Adrenal gland (tissue), 12 donors: ENCODE results near the gene NAPG. TPM values are rescaled to one million over a fixed set of nuclear protein-coding genes. Genes with fewer than 3 reads are reported as not detected.

Source experiments
- DNase-seq, 7 donors: peaks; one replicate each; pipeline ENCODE4 v3.0.0-alpha.2; 2019 to 2020
- H3K27ac ChIP-seq, 5 donors: fragments of 200-600 bp; sonication (generic) in 4 of 5; 1 replicate in 3 of 5; 2 replicates in 2 of 5; pipeline versions ENCODE4 v1.5.1 to v1.8.0; 2016 to 2020; ENCODE audit warnings: mild to moderate bottlenecking in 1 of 5
- H3K27me3 ChIP-seq: fragments of 200-600 bp; 2 replicates; pipeline ENCODE4 v1.8.0; 2021
- H3K36me3 ChIP-seq, 2 donors: fragments of 200-600 bp; replicated peaks in 1 of 2; 1 replicate in 1 of 2; 2 replicates in 1 of 2; pipeline versions ENCODE4 v1.5.1 to v1.8.0; 2018 to 2022
- H3K4me1 ChIP-seq, 2 donors: fragments of 200-600 bp; replicated peaks in 1 of 2; 1 replicate in 1 of 2; 2 replicates in 1 of 2; pipeline versions ENCODE4 v1.5.1 to v1.8.0; 2018 to 2021
- H3K4me3 ChIP-seq, 4 donors: fragments of 200-600 bp; sonication (generic) in 3 of 4; one replicate each; pipeline ENCODE4 v1.5.1; 2016 to 2018
- H3K9me3 ChIP-seq, 3 donors: fragments of 200-600 bp; sonication (generic) in 1 of 3; replicated peaks in 1 of 3; 1 replicate in 2 of 3; 2 replicates in 1 of 3; pipeline versions ENCODE4 v1.5.1 to v1.8.0; 2016 to 2021
- POLR2A ChIP-seq, 2 donors: fragments of 450-650 bp; IDR thresholded peaks; one replicate each; pipeline ENCODE4 v1.6.1; 2017; ENCODE audit warnings: antibody characterized with exemption in 2 of 2, mild to moderate bottlenecking in 2 of 2, moderate library complexity in 1 of 2
- WGBS, 4 donors: extraction: QIAGEN DNeasy Blood & Tissue Kit in 2 of 4; methylation state at CpG; one replicate each; pipeline versions ENCODE4 v1.1.5 to v1.1.7; 2013 to 2017; 5-methylcytosine and 5-hydroxymethylcytosine counted together
- intact Hi-C, 2 donors: fragments of 100-400 bp; cut with DNase I; formaldehyde crosslinking; loops; one replicate each; pipeline versions ENCODE4 v1.14.1 to v1.15.0; 2022 to 2023
- polyA plus RNA-seq, 3 donors: library from polyadenylated mRNA; stranded (reverse); fragments of 200-250 nt in 2 of 3; fragments of 350-450 nt in 1 of 3; fragmentation: Illumina TruSeq in 1 of 3; extraction: RNeasy Lipid Tissue Mini Kit (QIAGEN cat#74804) in 1 of 3; gene quantifications; one replicate each; pipeline ENCODE4 v1.2.3, GENCODE V29; 2013 to 2014
- total RNA-seq, 9 donors: library from RNA; depleted of rRNA in 4 of 9; stranded (reverse); fragments of >200 nt in 4 of 9; fragments of 120-200 nt in 1 of 9; fragmentation: NEBNext Ultra II Directional in 1 of 9; extraction: Animal tissue kit (Norgen Biotek cat#: 25700) in 1 of 9; gene quantifications; one replicate each; pipeline versions ENCODE4 v1.1.0 to v1.2.4, GENCODE V29; 2013 to 2023
- TF ChIP-seq, protein P1 (sequence below), 6 experiments: fragments of 450-650 bp in 4 of 6; fragments of 200-600 bp in 2 of 6; sonication (generic) in 1 of 6; IDR thresholded peaks; 1 replicate in 5 of 6; 2 replicates in 1 of 6; pipeline versions ENCODE4 v1.5.1 to v1.8.0; 2016 to 2021; ENCODE audit warnings: antibody characterized with exemption in 6 of 6, mild to moderate bottlenecking in 2 of 6, moderate library complexity in 1 of 6
- donor health status: healthy with polysubstance abuse.
- donor health status: Bipolar disorder and iron deficiency.
- donor health status: DM: yes; HTN: yes; CAD: no.
- donor health status: DM: no; HTN: no; CAD: no.
- donor health status: DM: no; HTN: no; CAD: no.
- donor health status: DM: yes; HTN: yes; CAD: no.

NAPG gene
- total and polyA plus RNA-seq, 12 donors, result 17.0 to 63.9 (median 41.4) TPM

DNA sequence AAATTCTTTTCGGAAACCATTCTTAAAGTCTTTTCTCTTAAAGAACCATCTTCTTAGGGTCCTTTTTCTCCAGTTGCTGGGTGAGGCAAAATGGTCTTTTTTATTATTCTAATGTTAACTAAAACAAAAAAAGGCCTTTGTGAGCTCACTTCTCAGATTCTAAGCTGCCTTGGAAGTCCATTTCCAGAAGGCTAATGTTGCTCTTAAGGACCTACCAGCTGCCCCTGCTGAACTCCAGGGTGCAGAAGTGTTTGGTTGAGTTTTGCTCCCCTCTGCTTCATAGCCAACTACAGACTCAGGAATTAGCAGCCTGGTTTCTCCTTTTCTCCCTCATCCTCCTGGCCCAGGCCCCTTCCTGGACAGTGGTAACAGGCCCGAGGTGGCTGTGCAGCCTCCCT, 48.0 kb upstream of the NAPG start:
- DNase-seq, result no peak
- H3K4me3 ChIP-seq, result no peak overlapping the region
- 91 to 99% (median 94%) methylated on average over 2 of the region's 2 CpGs for WGBS, 4 donors
- H3K9me3 ChIP-seq, result no peaks in the 10 kb centered on the region
- intact Hi-C loops, result no loop called here
- H3K4me1 ChIP-seq, result peaks cover 13 to 21% of the 10 kb centered on the region in 2 donors
- H3K27ac ChIP-seq, result no peak overlapping the region
- TF ChIP-seq, protein P1, sequence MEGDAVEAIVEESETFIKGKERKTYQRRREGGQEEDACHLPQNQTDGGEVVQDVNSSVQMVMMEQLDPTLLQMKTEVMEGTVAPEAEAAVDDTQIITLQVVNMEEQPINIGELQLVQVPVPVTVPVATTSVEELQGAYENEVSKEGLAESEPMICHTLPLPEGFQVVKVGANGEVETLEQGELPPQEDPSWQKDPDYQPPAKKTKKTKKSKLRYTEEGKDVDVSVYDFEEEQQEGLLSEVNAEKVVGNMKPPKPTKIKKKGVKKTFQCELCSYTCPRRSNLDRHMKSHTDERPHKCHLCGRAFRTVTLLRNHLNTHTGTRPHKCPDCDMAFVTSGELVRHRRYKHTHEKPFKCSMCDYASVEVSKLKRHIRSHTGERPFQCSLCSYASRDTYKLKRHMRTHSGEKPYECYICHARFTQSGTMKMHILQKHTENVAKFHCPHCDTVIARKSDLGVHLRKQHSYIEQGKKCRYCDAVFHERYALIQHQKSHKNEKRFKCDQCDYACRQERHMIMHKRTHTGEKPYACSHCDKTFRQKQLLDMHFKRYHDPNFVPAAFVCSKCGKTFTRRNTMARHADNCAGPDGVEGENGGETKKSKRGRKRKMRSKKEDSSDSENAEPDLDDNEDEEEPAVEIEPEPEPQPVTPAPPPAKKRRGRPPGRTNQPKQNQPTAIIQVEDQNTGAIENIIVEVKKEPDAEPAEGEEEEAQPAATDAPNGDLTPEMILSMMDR (IDR thresholded peaks at IDR 0.05), result no peak
- no peak for TF ChIP-seq POLR2A (IDR thresholded peaks at IDR 0.05)
- H3K27me3 ChIP-seq, result no peaks in the 10 kb centered on the region
- H3K36me3 ChIP-seq, result no peaks in the 10 kb centered on the region

DNA sequence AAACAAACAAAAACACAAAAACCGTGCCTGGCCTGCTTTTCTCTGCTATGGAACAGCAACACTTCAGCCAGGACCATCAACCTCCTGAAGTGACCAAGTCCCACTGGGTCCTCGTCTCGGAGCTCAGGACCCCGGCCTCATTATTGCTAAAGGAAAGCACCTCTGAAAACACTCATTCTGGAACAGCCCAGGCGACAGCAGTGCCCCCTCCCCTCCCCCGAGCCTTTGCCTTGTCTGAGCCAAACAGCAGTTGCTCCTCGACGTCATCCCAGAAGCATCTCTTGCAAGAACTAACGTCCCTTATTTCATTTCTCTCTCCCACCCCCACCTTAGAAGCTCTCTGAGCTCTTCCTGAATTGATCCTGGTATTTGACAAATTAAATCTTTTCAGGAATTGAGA, 44.0 kb upstream of the NAPG start:
- Histone ChIP-seq H3K4me1 (peaks cover 6 to 22% of the 10 kb centered on the region in 2 donors), H3K36me3 (no peaks in the 10 kb centered on the region), H3K27ac (no peak overlapping the region), H3K27me3 (no peaks in the 10 kb centered on the region), H3K9me3 (no peaks in the 10 kb centered on the region), H3K4me3 (no peak overlapping the region)
- TF ChIP-seq POLR2A (IDR thresholded peaks at IDR 0.05), result no peak
- TF ChIP-seq, protein P1 (IDR thresholded peaks at IDR 0.05), result no peak
- DNase-seq, result no peak
- intact Hi-C loops, result no loop called here
- WGBS, 4 donors, result 80 to 85% (median 83%) methylated on average over 9 of the region's 9 CpGs

DNA sequence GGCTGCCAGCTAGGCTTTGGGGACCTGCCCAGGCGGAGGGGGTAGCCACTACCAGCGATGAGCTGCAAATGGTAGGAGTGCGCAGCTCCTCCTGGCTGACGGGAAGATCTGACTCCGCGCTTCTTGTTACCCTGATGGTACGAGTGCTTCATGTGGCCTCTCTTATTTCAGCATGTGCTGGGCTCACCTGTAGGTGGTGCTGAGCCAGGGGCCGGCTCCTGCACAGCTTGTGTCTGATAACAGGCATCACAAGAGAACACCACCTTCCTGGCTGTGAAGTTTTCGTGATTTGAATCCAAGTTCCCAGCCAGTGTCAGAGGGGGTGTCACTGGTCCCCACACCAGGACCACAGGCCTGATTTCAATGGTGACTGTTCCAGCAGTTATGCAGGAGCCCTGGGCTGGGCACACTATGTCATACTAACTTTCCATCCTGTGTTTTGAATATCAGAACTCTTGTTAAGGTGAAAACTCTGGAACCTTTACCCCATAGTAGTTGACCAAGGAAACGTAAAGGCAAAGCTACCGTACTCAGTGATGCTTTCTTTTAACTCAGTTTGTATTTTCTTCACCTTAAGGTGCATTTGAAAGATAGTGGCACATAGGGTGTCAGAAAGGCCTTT, 43.4 kb upstream of the NAPG start:
- no peak for DNase-seq
- TF ChIP-seq, protein P1 (IDR thresholded peaks at IDR 0.05), result no peak
- no peak for TF ChIP-seq POLR2A (IDR thresholded peaks at IDR 0.05)
- WGBS, 4 donors, result 88 to 95% (median 93%) methylated on average over 6 to 11 of the region's 11 CpGs
- intact Hi-C loops, result no loop called here
- no peaks in the 10 kb centered on the region for H3K9me3 ChIP-seq
- H3K27ac ChIP-seq, result peak overlapping the region in 1 of 5 donors; percentile 53
- no peaks in the 10 kb centered on the region for H3K36me3 ChIP-seq
- peaks cover 0 to 15% of the 10 kb centered on the region in 2 donors for H3K4me1 ChIP-seq
- no peaks in the 10 kb centered on the region for H3K27me3 ChIP-seq
- no peak overlapping the region for H3K4me3 ChIP-seq

DNA sequence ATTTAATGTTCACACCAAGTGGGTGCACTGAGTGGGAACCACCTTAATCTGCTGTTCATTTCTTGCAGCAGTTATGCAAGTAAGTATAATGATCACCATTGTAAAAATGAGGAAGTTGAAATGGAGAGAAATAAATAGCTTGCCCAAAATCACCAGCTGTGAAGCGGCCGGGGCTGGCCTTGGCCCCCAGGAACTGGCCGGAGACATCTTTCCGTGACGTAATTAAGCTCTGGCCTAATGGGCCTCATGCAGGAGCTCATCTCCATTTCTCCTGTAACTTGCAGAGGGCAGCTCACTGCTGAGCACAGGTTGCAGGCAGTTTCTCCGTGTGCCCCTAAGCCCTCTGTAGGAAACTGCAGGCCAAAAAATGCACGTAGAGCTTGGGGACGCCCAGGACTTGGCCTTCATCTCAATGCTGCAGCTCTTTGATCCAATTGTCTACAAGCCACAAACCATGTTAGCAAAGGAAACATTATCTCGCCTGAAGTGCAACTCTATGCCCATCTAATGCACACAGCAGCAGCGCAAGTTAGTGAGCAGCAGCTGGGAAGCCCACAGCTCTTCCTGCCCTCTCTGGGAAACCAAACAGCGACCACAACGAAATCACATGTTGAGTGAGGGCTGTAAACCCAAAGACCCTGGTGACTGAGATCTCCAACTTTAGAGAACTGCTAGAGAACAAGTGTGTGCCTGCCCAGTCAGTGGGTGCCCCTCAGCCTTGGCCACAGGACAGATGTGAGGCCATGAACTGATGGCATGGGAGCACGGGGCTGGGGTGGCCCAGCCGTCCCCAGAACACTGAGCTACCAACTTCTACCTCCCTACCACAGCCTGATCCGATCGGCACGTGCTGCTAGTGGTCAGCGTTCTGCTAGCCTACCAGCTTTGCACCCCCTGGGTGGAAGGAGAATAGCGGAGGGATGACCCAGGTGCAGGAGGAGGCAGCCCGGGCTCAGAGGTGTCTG, 42.6 kb upstream of the NAPG start:
- H3K4me3 ChIP-seq, result no peak overlapping the region
- peaks cover 0 to 13% of the 10 kb centered on the region in 2 donors for H3K4me1 ChIP-seq
- no peaks in the 10 kb centered on the region for H3K9me3 ChIP-seq
- H3K27ac ChIP-seq, result peak overlapping the region in 1 of 5 donors; percentile 53
- TF ChIP-seq, protein P1 (IDR thresholded peaks at IDR 0.05), result no peak
- no peak for TF ChIP-seq POLR2A (IDR thresholded peaks at IDR 0.05)
- no peaks in the 10 kb centered on the region for H3K36me3 ChIP-seq
- H3K27me3 ChIP-seq, result no peaks in the 10 kb centered on the region
- peak; percentile 55 to 85 (median 80) for DNase-seq
- intact Hi-C loops, result no loop called here
- 41 to 62% (median 59%) methylated on average over 12 to 20 of the region's 20 CpGs for WGBS, 4 donors
